RCC 7860 (cell line): Measurements from ENCODE around the gene WDR35.

Experiments
- DNase-seq: peaks from one replicate; pipeline ENCODE4 v3.0.0-alpha.2; 2015; ENCODE audit warnings: low spot score
- FAIRE-seq: peaks from 2 replicates; lab custom pipeline; 2012; peaks lifted over from hg19 to GRCh38; lab: Jason Lieb, UNC

Gene WDR35

DNA sequence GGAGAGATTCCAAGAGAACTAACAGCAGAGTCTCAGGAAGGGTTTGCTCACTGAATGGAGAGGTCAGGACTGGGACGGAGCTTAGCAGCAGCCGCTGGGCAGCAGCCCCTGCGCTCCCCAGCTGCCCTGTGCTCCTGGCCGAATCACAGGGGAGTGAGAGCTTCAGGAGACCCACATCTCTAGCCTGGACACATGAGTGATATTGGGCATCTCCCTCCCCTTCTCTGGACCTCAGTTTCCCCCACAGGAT is 22.1 kb upstream of the WDR35 start:
- FAIRE-seq (no peak), DNase-seq (no peak)

DNA sequence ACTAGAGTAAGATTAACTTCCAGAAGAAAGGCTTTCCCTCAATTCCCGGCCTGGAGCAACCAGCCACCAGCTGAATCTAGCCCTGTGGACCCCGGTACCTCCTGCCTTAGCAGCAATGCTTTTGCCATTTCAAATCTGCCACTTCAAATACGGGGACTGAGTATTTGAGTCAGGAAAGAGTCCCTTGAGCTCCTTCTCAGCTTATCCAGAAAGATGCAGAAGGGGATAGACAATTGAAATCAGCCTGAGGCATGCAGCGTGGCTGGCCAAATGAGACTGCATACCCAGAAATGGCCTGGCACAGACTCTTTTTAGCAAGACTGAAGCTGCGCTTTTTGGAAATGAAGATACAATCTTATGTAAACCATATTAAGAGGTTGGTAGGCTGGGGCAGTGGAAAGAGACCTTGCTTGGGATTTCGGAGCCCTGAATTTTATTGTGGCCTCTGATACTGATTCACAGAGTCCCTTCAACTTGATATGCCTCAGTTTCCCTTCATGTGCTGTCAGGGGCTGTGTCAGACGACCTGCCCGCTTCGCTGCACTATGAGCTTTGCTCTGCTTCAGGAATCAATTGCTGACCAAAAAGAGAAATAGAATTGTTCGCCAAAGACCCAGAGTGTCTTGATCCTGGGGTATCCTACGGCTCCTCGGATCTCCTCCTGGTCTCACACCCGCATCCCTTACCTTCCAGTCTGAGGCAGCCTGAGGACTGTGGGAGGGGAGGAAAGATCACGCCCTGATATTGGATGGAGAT is 21.5 kb upstream of the WDR35 start:
- DNase-seq (no peak), FAIRE-seq (no peak)

DNA sequence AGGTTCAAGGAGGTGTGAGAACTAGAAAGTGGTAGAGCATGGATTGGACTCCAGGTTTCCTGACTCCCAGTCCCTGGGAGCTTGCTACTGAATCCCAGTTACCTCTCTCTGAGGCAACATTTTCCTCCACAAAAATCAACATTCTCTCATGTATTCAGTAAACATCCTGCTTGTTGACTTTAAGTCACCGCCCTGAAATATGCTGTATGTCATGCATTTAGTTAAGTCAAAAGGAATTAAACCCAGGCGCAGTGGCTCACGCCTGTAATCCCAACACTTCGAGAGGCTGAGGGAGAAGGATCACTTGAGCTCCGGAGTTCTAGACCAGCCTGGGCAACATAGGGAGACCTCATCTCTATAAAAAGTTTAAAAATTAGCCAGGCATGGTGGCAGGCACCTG is 18.8 kb upstream of the WDR35 start:
- no peak for FAIRE-seq
- no peak for DNase-seq

DNA sequence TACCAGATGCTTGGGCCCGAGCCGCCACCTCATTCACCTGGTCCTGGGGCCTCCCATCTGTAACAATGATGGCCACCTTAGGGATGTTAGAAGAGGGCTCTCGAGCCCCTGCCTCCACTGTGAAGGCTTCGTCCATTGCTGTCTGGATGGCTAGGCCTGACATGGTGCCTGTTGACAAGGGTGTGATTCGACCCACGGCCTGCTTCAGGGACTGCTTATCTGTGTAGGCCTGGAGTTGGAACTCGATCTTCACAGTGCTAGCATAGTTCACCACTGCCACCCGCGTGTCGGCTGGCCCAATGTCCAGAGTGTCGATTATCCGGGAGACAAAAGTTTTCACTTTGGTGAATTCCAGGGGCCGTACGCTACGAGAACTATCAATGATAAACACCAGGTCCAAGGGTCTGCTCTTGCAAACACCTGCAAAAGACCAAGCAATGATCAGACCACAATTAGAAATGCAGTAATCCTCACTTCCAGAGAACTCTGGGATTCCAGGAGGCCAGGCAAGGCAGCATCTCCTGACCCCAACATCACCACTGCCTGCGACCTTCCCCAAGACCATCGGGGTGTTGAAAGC is 16.1 kb upstream of the WDR35 start:
- DNase-seq = no peak
- no peak for FAIRE-seq

DNA sequence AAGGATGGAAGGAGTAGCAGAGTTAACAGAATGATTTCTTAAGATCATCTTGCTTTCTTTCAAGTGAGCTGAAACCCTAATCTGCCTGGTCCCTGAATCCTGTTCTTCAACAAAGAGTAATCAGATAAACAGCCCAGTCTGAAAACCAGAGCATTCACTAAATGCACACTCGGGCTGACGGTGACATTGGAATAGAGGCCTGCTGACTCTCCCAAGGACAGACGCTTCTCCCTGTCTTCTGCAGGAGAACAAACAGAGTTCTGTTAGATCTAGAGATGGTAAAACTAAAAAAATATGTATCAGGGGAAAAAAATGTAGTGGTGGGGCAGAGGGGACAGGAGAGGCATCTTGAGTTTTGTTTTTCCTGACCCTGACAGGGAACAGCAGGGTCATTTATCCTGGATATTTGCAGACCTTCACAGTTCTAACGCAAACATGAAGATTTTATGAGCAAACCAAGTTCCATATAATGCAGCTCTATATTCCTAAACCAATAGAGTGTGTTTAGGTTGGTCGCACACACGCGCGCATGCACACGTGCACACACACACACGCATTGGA is 15.2 kb upstream of the WDR35 start:
- no peak for FAIRE-seq

DNA sequence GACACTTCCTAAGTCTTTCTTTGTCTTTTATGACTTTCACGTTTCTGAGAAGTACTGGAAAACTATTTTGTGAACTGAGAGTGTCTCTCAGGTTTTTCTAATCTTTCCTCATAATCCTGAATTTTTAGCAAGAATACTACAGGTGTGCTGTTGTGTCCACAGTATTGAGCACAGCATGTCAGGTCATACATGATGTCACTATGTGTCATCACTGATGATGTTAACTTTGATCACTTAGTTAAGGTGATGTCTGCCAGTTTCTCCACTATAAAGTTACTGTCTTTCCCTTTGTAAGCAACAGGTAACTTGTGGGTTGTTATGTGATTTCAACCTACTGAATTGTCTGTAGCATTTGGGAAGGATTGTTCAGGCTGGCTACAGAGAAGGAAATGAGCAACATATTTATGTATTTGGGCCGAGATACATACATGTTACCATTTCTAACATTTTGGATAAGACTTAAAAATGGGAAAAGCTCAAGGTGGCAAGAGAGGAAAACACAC is 11.5 kb upstream of the WDR35 start:
- DNase-seq (no peak), FAIRE-seq (no peak)

More for the DNA sequence above, 15.2 kb upstream of the WDR35 start:
- DNase-seq = no peak

DNA sequence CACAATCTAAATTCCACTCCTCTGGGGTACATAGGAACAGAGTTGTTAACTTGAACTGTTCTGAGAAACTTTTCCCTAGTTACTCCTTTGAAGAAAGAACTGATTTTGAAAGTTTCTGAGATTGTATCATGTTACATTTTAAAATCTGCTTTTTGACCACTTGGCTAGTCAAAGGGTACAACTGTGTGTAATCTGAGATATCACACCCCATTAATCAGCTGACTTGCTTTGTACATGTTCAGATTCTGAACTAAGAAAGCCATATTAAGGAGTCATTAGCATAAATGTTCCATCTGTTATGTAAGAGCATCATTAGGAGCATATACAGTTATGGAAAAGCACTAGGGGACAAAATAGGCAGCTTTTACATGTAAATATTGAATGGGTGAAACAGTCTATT is 3.8 kb upstream of the WDR35 start:
- DNase-seq = no peak
- FAIRE-seq = no peak

DNA sequence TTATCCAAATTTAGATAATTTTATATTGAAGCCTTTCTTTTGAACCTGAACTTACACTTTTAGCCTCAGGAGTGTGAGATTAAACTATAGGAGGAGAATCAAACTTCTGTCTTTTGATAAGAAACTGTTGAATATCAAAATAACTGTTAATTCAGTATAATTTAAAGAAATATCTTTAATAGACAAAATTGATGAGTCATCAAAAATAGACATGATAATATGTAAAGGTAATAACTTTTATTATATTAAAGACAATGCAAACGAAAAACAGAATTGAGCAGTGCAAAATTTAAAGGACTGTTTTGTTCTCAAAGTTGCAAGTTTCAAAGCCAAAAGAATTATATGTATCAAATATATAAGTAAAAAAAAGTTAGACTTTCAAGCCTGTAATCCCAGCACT is 2.0 kb upstream of the WDR35 start:
- no peak for FAIRE-seq
- no peak for DNase-seq

DNA sequence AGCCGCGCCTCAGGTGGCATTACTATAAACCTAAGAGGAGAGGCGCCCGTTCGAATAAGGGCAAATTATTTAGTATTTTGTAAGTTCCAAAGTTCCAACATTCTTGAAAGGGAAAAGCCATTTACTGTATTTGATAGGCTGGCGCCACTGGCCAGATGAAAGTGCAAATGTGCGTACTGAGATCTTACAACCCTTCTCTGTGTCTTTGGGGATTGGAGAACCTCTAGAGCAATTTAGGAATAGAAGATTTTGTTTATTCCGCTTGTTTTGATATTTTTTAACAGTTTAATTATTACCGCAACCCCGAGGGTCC is 467 bp upstream of the WDR35 start:
- FAIRE-seq (no peak), DNase-seq (no peak)

DNA sequence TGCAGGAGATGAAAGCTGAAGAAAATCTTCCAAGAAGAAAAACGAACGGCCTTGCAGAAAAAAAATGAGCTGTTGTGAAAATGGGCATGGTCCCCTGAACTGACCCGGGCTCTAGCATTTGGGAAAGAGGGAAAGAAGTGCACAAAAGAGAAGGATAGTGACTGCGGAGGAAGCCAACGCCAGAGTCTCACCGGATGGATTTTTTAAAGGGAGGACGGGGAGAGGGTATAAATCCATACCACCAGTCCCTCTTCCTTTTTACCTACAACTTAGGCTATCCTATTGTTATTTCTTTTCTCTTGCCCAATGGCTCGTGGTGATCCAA is 601 bp downstream of the WDR35 start:
- DNase-seq (no peak), FAIRE-seq (no peak)

DNA sequence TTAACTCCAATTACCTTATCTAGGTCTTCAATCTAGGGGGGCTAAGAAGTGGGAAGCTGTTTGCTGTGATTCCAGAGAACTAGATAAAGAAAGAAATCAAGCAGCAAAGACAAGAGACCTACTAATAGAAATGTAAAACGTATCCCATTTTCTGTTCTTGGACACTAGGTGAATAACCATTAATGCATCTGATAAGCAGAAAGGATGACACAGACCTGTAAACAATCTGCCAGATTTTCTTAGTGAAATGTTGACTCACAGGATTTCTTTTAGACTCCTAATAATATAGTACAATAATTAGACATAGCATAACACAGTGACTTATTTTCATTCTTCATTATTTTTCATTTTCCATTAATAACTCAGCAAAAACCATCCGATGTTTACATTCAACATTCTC is 1.3 kb downstream of the WDR35 start:
- FAIRE-seq (no peak), DNase-seq (no peak)

DNA sequence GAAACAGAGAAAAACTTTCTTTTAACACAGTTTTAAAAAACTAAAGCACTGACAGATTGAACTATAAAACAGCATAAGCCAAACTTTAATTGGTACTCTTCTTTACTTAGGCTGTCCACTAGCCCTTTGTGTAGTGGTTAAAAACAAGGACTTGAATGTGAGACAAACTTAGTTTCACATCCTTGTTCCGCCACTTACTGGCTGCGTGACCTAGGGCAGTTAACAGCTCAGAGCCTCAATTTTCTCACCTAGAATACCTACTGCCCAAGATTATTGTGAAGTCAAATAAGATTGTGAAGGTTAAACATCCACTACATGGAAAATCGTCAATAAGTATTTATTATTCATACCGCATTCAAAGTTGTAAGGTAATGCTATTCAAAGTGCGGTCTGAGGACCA is 2.0 kb downstream of the WDR35 start:
- FAIRE-seq = no peak
- no peak for DNase-seq

DNA sequence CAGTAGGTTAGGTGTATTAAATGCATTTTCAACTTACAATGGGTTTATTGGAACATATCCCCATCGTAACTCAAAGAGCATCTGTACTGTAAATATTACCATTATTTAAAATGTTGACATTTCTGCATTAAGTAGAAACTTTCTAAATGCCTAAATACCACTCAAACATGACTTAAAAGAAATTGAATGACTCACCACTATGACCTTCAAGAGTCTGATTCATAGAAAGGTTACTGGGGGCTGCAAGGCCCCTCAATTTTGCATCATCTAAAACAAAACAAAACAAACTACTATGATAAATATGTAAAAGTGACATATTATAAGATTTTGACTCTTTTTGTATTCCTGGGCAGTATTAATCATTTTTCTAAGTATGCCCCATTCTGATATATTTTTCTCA is 7.6 kb downstream of the WDR35 start:
- FAIRE-seq = no peak
- DNase-seq = no peak

DNA sequence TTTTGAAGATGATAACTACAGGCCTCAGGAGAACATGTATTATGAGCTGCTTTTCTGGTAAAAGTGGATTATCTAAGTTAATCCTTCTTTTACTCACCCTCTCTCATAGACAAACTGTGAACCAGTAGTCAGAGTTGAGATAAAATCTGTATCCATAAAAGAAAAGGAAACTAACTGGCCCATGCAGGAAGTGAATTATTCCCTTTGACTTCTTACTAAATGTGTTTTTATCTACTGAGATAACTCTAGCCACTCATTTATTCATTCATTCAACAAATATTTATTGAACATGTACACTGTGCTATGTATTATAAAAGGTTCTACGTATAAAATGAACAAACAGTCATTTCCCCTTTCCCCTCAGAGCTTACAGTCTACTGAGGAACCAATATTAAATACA is 10.0 kb downstream of the WDR35 start:
- DNase-seq = no peak
- FAIRE-seq = no peak

DNA sequence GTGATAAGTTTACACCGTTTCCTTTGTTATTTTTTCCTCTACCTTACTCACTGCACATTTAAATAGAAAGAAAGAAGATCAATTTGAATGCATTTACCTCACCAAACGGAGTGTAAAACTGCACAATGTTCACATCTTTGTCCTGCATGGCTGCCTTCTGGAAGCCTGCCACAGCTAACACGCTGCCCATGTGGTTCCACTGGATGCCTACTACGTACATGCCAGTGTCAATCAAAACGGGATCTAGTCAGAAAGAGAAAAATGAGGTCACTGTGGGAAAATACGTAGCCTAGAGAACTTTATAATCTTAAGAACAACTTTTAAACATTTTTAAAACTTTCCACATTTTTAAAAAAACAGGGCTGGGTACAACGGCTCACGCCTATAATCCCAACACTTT is 16.4 kb downstream of the WDR35 start:
- FAIRE-seq = no peak
- no peak for DNase-seq

DNA sequence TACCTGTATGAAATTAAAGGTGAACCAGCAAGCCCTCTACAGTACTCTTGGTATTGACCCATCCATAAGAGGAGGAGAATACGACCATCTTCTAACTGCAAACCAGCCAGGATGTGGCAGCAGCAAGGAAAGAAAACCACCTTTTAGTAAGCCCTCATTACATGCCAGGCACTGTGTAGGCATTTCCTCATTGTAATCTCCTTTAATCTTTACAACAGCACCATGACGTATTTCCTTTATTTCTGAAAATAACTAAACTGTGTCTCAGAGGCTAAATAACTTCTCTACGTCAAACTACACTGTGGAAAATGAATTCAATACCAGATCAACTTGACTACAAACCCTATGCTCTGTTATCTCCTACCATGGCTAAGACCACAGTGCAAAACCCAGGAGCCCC is 18.2 kb downstream of the WDR35 start:
- DNase-seq (no peak), FAIRE-seq (no peak)

DNA sequence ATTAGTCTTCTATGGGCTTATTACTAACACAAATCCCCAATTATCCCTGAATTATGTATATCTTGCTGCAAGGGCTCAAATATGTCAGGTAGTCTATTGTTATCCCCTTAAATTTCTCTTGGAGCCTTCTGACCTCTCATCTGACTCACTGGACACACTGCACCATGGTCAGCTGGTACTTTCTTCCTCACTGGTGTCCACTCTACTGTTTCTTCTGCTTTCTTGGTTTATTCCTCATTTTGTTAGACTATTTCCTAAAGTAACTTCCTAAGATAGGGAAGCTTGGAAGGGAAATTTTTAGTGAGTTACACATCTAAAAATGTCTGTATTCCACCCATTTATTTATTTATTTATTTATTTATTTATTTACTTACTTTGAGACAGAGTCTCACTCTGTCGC is 26.5 kb downstream of the WDR35 start:
- DNase-seq (no peak), FAIRE-seq (no peak)

DNA sequence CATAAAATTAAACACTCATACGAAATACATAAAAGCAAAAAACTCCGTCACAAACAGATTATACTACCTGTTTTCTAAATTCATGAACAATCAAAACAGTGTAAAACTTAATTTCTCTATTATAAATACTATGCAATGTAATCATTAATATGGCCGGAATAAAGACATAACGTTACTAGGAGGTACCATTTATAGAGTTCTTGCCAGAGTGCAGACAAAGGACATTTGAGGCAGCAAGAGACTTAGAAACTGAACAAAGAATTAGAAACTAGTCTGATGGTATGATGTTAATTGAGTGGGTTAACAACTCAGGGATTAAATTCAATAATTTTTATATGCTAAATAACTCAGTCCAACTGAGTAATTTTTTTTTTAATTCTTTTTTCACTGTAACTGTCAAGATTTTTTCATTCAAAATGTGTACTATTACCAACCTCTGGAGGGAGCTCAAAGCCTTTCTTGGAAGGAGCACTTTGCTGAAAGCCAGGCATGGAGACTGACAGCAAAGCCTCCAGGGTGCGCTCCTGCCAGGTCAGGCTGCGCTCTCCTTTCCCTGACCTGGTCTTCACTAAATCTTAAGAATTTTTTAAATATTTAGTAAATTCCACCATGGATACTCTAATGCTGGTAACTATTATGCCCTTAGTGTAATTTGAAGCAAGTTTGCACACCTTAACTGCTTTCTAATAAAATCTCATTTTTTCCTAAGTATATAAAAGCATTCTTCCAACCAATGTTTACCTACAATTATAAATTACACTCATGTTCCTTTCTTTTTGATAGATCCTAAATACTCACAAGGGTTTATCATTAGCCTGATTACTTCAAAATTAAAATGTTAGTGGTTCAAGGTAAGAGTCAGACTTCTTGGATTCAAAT is 34.1 kb downstream of the WDR35 start:
- FAIRE-seq (peak; percentile 79), DNase-seq (peak; percentile 46)

DNA sequence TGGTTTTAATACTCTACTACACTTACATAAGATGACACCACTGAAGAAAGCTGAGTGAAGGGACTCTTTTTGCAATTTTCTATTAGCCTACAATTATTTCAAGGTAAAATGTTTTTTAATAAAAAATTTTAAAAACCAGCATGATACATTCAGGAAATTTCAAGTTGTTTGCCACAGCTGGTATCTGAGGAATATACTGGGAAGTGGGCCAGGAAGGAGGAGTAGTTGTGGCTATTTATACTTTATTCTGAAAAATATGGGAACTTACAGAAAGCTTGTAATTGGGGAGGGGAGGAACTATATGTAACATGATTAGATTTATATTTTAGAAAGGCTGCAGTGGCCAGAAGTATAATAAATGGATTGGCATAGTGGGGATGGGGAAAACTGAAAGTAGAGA is 40.8 kb downstream of the WDR35 start:
- no peak for DNase-seq
- FAIRE-seq = no peak

DNA sequence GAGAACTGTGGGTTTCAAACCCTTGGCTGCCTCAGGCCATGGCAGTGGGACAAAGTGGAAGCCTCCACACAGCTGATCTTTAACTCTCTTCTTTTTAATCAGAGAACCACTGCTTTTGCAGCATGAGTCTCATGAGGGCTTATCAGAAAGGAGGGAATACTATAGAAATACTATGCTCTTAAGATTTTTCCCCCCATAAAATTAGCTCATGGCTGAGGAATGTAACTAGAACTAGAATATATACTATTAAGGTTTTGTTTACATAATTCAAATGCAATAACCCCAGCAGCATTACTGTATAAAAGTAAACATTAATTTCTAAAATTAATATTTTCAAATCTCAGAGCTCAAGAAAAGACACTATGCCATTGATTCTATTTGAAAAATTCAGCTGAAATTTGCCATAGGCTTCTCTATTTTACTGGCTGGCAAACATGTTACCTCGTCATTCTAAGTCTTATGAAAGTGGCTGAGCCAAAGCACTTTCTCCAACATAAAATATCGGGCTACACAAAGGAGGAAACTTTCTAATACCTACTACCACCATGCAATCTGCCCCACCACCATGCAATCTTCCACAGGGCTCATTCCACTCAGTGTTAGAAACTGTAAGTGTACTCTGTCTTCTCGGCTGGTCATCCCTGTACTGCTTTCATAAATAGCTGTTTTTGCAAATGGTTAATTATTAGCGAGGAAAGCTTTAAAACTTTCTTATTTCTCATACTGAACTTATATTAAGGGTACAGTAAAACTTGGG is 42.5 kb downstream of the WDR35 start:
- FAIRE-seq (no peak), DNase-seq (no peak)

DNA sequence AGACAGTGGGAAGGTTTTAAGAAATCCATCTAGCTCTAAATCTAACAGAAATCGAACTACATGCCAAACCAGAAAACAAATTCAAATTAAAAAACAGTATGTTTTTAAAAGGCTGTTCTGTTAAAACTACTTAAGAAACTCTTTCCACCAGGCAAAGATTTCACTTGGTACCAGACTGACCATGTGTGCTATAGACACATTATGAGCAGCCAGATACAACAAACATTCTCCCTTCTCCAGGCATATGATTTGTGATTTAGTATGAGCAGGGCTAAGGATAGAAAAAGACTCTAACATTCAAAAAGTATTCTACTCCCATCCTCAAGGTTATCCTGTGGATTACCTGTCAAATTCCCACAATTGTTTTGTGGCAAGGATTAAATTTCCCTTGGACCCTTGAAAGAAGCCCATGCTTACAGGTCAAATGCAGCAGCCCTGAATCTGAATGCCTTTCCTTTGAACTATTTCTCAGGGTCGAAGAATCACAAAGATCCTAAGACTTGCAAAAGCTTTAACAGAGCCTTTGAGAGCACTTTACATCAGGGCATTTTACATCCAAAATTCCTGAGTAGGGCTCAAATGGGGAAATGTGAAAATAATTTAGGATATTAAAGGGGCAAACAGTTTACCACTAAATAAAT is 45.6 kb downstream of the WDR35 start:
- DNase-seq (no peak), FAIRE-seq (no peak)
